ENCODE measurements around the gene OR8I2.
"Not testable (repeated sequence)": the region's sequence is repeated elsewhere in the genome, so short reads cannot be mapped to it uniquely, and the experiment has no call there.

The OR8I2 gene

DNA sequence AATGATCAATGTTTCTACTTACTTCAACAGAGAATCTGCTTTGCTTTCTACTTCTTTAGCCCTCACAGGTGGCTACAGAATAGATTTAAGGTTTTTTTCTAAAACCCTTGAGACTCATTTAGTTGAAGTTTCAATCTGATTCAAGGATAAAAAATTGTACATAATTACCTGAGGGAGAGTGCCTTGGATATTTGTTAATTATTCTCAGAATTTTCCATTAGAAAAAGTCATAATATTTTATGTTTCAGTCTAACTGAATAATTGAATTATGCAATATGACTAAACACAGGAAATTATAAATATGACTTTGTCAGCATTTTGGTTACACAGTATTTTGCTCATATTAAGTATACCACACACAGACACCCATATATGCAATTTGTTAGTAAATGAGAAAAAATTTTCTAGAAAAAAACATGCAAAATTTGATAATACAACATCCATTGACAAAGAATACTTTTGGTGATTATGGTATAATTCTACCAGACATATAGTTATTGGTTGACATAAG lies 47.1 kb downstream of the OR8I2 start, which contains the start of gene OR8J3 (continued):
- no peak for TF ChIP-seq ZBTB10 (tag by site-specific recombination; IDR thresholded peaks at IDR 0.05)
- no peak for TF ChIP-seq SP3 (tag by site-specific recombination; IDR thresholded peaks at IDR 0.05)
- TF ChIP-seq ZBTB7A (tag by site-specific recombination; IDR thresholded peaks at IDR 0.05; ENCODE audit: low read depth) = no peak

- H3K4me1 ChIP-seq (ENCODE audit: control insufficient read depth, insufficient read depth, low read length); H3K36me3 ChIP-seq (ENCODE audit: control insufficient read depth in 2 of 2, insufficient read depth in 1 of 2, low read length in 2 of 2); H3K27ac ChIP-seq (ENCODE audit: extremely low read depth, low read depth, low read length); POLR2A ChIA-PET; H3K9me3 ChIP-seq (ENCODE audit: control insufficient read depth, insufficient read depth, low read depth, low read length); H3K4me3 ChIP-seq (ENCODE audit: low read depth, low read length); CTCF ChIA-PET: not testable (repeated sequence)
Measured at GRCh38 chr11:56143681-56144080, 50.6 kb downstream of the OR8I2 start.

Data from HEK293 (cell line).